ENCODE results near the gene CD300LG. TPM values are rescaled to one million over a fixed set of nuclear protein-coding genes. Genes with fewer than 3 reads are reported as not detected.
"Not testable (repeated sequence)": the region's sequence is repeated elsewhere in the genome, so short reads cannot be mapped to it uniquely, and the experiment has no call there.

CD300LG gene
- total RNA-seq, 1 donor from 2014 or later: 12.6 TPM

GRCh38 chr17:43860077-43860725 is 13.2 kb downstream of the CD300LG start:
- H3K27me3 ChIP-seq (ENCODE audit: low read depth): no peaks in the 10 kb centered on the region
- H3K4me3 ChIP-seq: peak overlapping the region; percentile 6
- no peaks in the 10 kb centered on the region for H3K9me3 ChIP-seq (replicated peaks)
- H3K27ac ChIP-seq (replicated peaks): peak overlapping the region; percentile 72
- peaks cover 64% of the 10 kb centered on the region for H3K4me1 ChIP-seq
- intact Hi-C loops (cut with micrococcal nuclease): no loop called here
- no peak for DNase-seq
- no peak for TF ChIP-seq CTCF (IDR thresholded peaks at IDR 0.05; ENCODE audit: borderline replicate concordance)
- no peaks in the 10 kb centered on the region for H3K36me3 ChIP-seq

- peak; percentile 73 for DNase-seq
- Histone ChIP-seq H3K27ac (replicated peaks) (peak overlapping the region; percentile 72), H3K4me1 (peaks cover 63% of the 10 kb centered on the region), H3K27me3 (ENCODE audit: low read depth) (no peaks in the 10 kb centered on the region), H3K4me3 (peak overlapping the region; percentile 6), H3K36me3 (no peaks in the 10 kb centered on the region), H3K9me3 (replicated peaks) (no peaks in the 10 kb centered on the region)
- no peak for TF ChIP-seq CTCF (IDR thresholded peaks at IDR 0.05; ENCODE audit: borderline replicate concordance)
- intact Hi-C loops (cut with micrococcal nuclease): no loop called here
Observed at GRCh38 chr17:43860927-43861622, 14.1 kb downstream of the CD300LG start.

- intact Hi-C loops (cut with micrococcal nuclease): no loop called here
- TF ChIP-seq CTCF (IDR thresholded peaks at IDR 0.05; ENCODE audit: borderline replicate concordance): no peak
- no peaks in the 10 kb centered on the region for H3K9me3 ChIP-seq (replicated peaks)
- H3K4me3 ChIP-seq: no peak overlapping the region
- H3K27me3 ChIP-seq (ENCODE audit: low read depth): no peaks in the 10 kb centered on the region
- H3K27ac ChIP-seq (replicated peaks): peak overlapping the region; percentile 72
- DNase-seq: no peak
- peaks cover 54% of the 10 kb centered on the region for H3K4me1 ChIP-seq
- H3K36me3 ChIP-seq: no peaks in the 10 kb centered on the region
Observed at GRCh38 chr17:43861960-43862359, 15.0 kb downstream of the CD300LG start.

GRCh38 chr17:43864161-43864984 is 17.4 kb downstream of the CD300LG start:
- Histone ChIP-seq H3K27me3 (ENCODE audit: low read depth) (no peaks in the 10 kb centered on the region), H3K9me3 (replicated peaks) (no peaks in the 10 kb centered on the region), H3K4me3 (no peak overlapping the region), H3K27ac (replicated peaks) (no peak overlapping the region), H3K4me1 (peaks cover 30% of the 10 kb centered on the region), H3K36me3 (no peaks in the 10 kb centered on the region)
- TF ChIP-seq CTCF (IDR thresholded peaks at IDR 0.05; ENCODE audit: borderline replicate concordance): no peak
- intact Hi-C loops (cut with micrococcal nuclease): no loop called here
- no peak for DNase-seq

- Histone ChIP-seq H3K4me3 (no peak overlapping the region), H3K9me3 (replicated peaks) (no peaks in the 10 kb centered on the region), H3K27me3 (ENCODE audit: low read depth) (no peaks in the 10 kb centered on the region), H3K36me3 (no peaks in the 10 kb centered on the region), H3K4me1 (peaks cover 17% of the 10 kb centered on the region), H3K27ac (replicated peaks) (no peak overlapping the region)
- TF ChIP-seq CTCF (IDR thresholded peaks at IDR 0.05; ENCODE audit: borderline replicate concordance): no peak
- no peak for DNase-seq
- intact Hi-C loops (cut with micrococcal nuclease): no loop called here
Observed at GRCh38 chr17:43868226-43868994, 21.4 kb downstream of the CD300LG start.

GRCh38 chr17:43869031-43869430 is 22.1 kb downstream of the CD300LG start:
- not testable (repeated sequence) for H3K27me3 ChIP-seq (ENCODE audit: low read depth); DNase-seq; H3K36me3 ChIP-seq

More at GRCh38 chr17:43869031-43869430, 22.1 kb downstream of the CD300LG start:
- peaks cover 24% of the 10 kb centered on the region for H3K4me1 ChIP-seq
- H3K27ac ChIP-seq (replicated peaks); H3K4me3 ChIP-seq; H3K9me3 ChIP-seq (replicated peaks); intact Hi-C loops (cut with micrococcal nuclease): not testable (repeated sequence)

All from left ventricle myocardium inferior (tissue), 1 donor.